Measurements from ENCODE around the gene MAGI2.

DNA sequence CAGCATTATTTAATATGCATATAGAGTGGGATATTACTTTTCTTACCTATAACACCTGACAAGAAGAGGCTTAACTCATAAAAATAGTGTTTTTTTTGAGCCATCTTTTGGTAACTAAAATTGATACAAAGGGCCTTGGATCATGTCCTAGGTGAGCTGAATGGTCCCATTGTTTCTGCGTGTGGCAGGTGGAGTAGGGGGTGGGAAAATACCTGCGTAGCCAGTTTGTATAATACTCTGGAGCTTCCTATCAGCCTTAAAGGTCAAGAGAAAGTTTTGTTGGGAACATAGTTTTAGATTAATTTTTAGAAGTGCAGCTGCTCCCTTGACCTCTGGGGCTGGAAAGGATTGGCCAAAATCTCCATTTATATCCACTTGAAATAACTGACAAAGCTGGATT, 1410.3 kb downstream of the MAGI2 start:
- TF ChIP-seq, protein P1, sequence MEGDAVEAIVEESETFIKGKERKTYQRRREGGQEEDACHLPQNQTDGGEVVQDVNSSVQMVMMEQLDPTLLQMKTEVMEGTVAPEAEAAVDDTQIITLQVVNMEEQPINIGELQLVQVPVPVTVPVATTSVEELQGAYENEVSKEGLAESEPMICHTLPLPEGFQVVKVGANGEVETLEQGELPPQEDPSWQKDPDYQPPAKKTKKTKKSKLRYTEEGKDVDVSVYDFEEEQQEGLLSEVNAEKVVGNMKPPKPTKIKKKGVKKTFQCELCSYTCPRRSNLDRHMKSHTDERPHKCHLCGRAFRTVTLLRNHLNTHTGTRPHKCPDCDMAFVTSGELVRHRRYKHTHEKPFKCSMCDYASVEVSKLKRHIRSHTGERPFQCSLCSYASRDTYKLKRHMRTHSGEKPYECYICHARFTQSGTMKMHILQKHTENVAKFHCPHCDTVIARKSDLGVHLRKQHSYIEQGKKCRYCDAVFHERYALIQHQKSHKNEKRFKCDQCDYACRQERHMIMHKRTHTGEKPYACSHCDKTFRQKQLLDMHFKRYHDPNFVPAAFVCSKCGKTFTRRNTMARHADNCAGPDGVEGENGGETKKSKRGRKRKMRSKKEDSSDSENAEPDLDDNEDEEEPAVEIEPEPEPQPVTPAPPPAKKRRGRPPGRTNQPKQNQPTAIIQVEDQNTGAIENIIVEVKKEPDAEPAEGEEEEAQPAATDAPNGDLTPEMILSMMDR (IDR thresholded peaks at IDR 0.05; ENCODE audit: low read depth, low read length, poor library complexity, severe bottlenecking): no peak
- TF ChIP-seq EZH2phosphoT487 (IDR thresholded peaks at IDR 0.05; ENCODE audit: borderline replicate concordance, low read length): no peak
